Activated gamma-delta T cell (primary cell): ENCODE data around the gene MEG3.

Source experiments
- DNase-seq: peaks from one replicate; lab custom pipeline; 2025; lab: John Stamatoyannopoulos, UW

Gene MEG3

DNA sequence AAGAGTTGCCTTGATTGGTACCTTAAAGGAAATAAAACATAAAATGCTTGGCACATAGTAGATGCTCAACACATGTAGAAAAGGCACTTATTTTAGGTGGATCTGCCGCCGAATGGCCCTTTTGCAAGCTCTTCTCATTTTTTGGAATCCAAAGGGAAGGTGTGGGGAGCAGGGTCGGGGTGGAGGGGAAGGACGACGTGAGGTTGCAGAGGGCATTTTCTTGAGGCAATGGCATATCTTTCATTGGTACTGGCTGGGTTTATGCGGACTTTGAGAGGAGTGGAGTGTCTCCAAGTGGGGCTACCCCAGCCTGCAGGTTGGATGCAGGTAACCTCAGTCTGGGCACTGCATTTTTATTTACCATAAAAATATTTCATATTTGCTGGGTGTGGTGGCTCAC is 69.5 kb downstream of the MEG3 start:
- DNase-seq, result no peak

GRCh38 chr14:100896369-100897060 is 70.6 kb downstream of the MEG3 start:
- no peak for DNase-seq

- DNase-seq, result no peak
Observed at GRCh38 chr14:100898465-100898864, 72.5 kb downstream of the MEG3 start.

DNA sequence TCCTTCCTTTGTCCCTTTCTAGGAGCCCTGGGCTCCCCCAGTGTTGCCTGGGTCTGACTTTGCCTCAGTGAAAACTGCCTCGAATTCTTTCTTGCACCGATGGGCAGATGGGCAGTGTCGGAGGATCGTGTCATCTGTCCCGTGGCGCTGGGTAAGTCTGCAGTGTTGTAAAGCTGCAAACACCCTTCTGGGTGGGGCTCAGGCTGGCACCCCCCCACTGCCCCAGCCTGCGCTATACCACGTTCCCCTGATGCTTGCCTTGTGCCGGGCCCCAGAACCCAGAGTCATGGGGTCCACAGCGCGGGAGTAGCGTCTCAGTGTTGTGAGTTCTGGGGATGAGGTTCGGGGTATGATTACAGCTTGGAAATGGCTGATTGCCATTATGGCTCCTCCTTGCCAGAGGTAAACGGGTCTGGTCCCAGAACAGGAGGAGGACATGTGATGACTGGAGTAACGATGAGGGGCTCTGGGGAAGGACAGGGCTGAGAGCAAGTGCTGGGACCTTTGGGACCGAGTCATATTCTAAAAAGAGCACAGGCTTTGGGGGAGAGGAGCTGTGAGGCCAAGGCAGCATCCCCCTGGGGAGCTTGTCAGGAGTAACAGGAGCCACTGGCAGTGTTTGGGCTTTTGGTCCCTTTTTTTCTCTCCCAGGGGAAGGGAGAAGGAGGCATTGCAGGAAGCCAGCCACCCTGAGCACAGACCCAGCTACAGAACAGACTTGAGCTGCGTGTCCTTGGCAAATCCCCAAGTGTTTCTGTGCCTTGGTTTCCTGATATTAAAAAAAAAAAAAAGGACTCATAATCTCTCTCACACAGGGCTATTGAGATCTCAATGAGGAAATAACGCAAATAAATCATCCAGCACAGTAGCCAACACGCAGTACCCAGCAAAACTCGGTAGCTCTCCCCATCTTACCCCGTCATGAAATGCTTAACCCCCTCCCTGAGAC is 73.3 kb downstream of the MEG3 start:
- no peak for DNase-seq

GRCh38 chr14:100899884-100900771 is 74.2 kb downstream of the MEG3 start:
- no peak for DNase-seq

DNA sequence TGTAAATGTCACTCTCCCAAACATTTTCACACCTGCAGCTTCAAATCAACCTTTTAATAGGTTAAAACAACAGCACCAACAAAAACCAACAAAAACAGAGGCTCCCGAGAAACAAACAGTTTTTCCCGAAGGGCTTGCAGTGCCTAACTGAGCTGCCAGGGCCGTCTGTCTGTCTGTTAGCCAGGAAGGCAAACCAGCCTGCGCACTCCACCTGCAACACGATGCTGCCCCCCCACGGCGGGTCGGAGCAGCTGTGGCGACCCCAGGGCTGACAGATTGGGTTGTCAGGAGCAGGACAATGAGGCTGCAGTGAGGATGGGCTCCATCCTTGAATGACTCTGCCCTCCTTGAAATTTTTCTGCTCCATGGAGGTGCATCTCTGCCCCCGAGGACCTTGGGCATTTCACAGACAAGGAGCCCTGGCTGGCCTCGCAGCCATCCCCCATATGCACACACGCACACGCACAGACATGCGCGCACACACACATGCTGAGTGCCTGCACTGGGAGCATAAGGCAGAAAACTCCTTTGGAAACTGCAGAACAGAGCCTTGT is 75.0 kb downstream of the MEG3 start:
- DNase-seq, result no peak

DNA sequence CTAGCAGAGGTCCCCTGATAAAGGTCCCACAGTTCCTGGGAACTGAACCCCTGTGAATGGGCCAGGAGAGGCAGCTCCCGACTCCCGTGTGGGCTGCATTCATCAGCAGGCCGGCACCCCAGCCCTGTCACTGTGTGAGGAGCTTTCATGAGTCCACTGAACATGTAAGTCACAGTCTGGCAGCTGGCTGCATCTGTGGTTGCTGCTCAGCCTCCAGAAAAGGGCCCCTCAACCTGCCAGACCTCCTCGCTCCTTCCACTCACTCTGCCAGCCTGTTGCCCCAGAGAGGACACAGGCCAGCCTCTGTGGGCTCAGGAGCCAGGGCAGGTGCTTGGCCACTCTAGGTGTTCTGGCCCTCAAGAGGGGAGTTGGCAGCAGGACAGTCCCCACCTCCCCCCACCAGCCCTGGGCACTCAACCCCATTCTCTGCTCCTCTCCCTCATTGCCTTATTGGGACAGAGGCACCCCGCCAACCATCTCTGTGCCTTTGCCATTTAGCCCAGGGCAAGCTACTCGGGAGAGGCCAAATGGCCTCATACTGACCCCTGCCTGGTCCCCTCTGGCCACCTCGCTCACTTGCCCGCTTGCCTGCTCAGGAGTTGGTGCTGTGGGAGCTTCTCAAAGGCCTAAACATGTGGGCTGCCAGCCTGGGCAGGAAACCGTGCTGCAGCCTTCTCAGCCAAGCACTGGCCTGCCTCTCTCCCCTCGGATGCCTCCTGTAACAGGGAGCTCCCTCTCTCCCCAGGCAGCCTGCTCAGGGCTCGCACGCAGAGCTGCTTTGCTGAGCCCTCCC is 75.7 kb downstream of the MEG3 start:
- no peak for DNase-seq

DNA sequence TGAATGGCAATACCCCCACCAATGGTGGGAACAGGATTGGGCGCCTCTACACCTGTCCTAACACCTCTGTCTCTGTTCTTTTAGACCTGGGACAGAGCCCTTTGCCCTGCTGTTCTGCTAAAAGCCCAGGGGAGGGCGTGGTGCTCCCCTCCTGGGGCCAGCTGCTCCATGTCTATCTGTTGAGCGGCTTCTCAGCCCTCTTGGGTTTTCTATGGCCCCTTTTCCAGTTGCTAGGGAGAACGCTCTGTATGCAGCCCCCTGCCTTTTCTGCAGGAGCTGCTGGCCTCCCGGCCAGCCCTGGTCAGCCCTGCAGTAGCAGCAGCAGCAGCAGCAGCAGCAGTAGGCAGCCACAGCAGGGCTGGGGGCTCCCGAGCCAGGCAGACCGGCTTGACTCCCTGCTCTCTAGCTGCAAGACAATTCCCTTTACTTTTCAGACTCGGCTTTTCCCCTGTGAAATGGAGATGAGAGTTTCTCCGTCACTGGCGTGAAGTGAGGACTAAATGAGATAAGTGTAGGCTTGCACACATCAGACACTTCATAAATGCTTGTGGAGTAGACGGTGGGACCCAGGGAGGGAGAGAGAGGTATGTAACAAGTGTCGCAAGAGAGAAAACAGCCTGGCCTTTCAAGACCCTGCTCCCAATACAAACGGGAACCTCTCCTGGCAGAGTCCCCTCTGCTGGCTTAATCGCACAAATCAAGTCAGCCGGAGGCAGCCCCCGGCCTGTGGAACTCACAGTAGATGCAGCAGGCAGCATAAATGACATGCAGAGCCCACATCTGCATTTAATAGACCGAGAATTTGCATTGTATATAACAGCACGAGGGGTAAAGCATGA is 76.6 kb downstream of the MEG3 start:
- DNase-seq, result no peak

- DNase-seq, result no peak
Observed at GRCh38 chr14:100903134-100903468, 77.2 kb downstream of the MEG3 start.

- no peak for DNase-seq
Observed at GRCh38 chr14:100903672-100904185, 77.8 kb downstream of the MEG3 start, which contains the start of gene RTL1. Gene RTL1 (minus strand): TSS chr14:100903722. CDS start chr14:100884788, 18,934 bp downstream.

DNA sequence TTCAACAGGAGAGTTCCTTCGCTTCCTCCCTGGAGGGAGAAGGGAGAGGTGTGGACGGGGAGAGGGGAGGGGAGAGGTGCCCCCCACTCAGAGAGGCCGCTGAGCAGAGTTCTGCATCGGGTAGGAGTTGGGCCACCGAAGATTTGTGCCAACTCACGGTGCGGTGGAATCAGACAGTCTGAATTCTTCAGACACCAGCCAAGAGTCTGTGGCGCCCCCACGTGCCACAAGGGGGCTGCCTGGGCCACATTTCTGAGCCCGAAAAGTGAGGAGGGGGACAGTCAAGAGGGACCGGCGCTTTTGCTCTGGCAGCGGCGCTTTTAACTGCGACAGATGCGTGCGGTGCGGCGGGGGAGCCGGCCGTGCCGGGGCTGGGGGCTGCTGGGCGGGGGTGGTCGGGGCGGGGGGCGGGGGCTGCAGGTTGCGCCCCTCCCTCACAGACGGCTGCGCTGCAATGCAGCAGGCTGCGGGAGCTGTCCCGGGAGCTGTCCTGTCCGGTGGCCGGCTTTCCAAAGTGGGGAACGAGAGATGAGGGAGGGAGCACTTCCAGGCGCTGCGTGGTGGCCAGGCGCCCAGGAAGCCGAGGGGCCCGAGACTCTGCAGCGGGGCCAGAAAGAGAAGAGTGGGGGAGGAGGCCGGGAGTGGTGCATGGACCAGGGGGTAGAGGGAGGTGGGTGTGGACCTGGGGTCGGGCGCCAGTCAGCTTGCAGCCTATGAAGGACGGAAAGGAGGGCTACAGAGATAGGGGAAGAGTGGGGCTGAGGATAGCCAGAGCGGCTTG is 78.6 kb downstream of the MEG3 start:
- DNase-seq, result no peak

GRCh38 chr14:100905166-100905565 is 79.2 kb downstream of the MEG3 start:
- no peak for DNase-seq

DNA sequence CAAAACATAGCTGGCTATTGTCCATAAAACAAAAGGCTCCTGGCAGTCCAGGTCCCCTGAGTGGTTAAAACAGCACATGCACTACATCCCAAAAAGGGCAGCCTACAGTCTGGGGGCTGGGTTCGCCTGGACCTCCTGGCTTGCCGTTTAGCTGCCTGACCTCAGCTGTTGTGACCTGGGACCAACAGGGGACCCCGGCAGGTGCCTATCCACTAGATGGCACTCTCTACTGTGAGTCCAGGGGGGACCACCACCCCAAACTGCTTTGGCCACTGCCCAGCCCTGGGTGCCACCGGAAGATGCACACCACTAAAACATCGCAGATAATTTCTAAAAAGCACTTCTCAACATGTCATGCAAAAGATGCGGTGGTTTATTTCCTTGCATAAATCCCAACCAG is 80.5 kb downstream of the MEG3 start:
- DNase-seq, result no peak

DNA sequence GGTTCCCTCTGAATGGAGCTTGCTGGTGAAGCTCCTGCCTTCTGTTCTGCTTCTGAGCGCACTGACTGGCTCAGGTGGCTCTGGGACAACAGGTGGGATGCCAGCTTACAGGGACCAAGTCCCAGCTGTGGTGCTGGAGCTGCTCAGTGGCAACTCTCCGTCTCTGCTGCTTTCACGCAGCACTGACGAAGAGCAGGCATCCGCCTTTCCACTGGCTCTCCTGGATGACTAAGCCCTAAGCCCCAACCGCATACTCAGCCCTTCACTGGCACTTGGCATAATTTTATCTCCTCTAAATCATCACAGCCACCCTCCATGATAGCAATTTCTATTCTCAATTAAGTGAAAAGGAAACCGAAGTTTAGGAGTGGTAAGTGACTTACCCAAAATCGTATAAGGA is 81.3 kb downstream of the MEG3 start:
- no peak for DNase-seq

DNA sequence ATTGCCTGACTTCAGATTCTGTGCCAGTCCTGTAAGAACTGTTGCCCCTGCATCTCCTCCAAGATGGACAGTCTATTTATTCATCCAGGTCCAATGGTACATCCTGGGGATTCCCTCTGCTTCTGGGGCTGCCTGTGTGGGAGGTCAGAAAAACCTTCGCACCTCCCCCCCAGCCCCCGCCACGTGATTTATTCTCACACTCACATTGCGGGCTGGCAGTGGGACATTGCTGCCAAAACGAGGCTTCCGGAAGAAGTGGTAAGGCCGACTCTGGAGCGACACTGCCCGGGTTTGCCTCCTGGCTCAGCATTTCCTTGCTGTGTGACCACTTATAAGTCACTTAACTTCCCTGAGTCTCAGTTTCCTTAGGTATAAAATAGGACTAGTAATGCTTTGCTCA is 83.5 kb downstream of the MEG3 start:
- no peak for DNase-seq
